Sigmoid colon (tissue), 4 donors: Measurements from ENCODE around the gene GPC5.

ENCODE experiments used
- POLR2A ChIP-seq, 2 donors: fragments of 450-650 bp; IDR thresholded peaks; one replicate each; pipeline ENCODE4 v1.6.1; 2016; ENCODE audit warnings: antibody characterized with exemption in 2 of 2, mild to moderate bottlenecking in 2 of 2, moderate library complexity in 2 of 2
- POLR2AphosphoS5 ChIP-seq, 4 donors: sonication (generic); formaldehyde crosslinking; IDR thresholded peaks; one replicate each; pipeline ENCODE4 v1.6.1; 2017; ENCODE audit warnings: antibody characterized with exemption in 4 of 4

- TF ChIP-seq POLR2A (IDR thresholded peaks at IDR 0.05) = no peak
- no peak for TF ChIP-seq POLR2AphosphoS5 (IDR thresholded peaks at IDR 0.05)
Measured at GRCh38 chr13:91719033-91719432, 320.6 kb downstream of the GPC5 start.
